NCI-H526 treated with DMSO at 0.1 percent for 48 hours (cell line): ENCODE results near the gene SFTPA2.
"Not testable (repeated sequence)": the region's sequence is repeated elsewhere in the genome, so short reads cannot be mapped to it uniquely, and the experiment has no call there.

Source experiments
- DNase-seq: peaks from one replicate; lab custom pipeline; 2025; lab: John Stamatoyannopoulos, UW

SFTPA2 gene

DNA sequence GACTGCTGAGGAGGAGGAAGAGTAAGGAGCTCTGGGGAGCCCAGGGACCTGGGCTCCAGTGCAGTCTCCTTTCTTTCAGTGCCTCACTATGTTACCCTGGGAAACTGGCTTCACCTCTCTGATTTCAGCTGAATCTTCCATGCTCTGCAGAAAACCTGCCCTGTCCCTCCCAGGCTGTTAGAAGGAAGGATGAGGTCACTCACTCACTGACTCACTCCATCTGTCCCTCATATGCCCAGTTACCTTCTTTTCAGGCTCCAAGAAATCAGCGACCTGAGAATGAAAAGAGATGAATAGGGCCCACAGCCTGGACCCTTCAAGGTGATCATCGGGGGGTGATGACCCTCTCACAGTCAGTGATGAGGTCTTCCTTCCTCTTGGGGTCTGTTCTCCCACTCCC lies 481 bp downstream of the SFTPA2 start:
- DNase-seq: no peak

DNA sequence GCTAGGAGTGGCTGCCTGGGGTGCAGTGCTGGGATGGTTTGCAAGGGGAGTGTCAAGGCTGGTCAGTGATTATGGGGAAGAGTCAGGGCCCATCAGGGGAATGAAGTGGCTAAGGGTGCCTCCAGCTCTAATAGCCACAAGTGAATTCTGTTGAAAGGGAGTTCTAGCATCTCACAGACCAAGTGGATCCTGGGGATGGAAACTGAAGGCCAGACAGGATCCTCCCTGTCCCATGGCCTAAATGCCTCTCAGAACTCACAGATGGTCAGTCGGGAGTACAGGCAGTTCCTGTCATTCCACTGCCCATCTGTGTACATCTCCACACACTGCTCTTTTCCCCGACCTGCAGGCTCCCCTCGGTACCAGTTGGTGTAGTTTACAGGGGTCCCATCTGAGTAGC lies 3.2 kb downstream of the SFTPA2 start:
- not testable (repeated sequence) for DNase-seq

DNA sequence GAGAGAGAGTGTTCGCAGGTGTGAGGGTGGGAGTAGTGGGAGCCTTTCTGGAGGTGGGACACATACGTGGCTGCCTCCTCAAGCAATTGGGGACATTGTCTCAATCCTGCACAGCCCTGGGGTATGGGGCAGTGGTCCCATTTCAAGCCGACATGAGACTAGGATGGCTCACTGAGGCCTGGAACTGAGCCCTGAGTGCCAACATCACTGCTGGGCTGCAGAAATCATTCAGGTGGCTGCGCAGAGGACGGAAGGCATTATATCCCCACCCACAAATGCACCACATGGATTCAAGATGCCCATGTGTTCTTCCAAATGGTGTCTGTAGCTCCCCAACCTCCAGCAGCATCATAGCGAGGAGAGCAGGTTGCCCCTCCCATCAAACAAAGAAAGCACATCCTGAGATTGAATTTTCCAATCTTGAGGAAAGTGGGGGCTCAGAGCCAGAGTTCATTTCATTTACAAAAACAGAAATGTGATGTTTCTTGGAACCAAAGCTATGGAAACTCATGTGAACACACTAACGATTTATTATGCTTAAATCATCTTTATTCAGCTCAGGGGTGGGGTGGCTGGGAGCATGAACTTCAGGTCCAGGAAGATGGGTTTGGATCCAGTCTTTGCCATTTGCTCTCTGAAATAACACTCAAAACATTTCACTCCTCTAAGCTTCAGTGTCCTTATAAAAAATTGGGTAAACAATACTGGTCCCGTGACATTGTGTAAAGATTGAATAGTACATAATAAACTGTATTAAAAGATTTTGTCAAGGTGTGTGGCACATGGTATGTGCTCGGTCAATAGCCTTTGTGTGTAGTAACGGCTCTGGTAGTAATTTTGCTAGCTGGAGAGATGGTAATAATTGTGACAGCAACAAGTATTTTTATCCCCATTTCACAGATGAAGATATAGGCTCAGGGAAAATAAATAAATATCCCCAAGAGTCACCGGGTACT lies 4.6 kb downstream of the SFTPA2 start:
- no peak for DNase-seq

DNA sequence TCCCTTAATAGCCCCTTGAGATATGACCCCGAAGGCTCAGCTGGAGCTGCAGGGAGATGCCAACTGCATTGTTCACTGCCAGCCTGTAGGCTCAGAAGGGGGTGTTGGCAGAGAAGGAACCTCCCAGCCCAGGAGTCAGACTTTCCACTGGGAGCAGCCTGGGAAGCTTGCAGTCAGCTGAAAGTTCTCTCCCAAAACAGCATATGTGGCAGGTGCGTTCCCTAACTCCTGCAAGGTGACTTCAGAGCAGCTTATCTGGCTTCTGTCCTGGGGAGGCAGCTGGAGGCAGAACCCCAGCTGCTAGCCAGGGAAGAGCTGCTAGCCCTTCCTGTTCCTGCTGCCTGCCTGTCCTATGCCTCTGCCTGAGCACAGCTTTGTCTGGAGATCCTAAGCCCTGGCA lies 8.1 kb downstream of the SFTPA2 start:
- DNase-seq: no peak

DNA sequence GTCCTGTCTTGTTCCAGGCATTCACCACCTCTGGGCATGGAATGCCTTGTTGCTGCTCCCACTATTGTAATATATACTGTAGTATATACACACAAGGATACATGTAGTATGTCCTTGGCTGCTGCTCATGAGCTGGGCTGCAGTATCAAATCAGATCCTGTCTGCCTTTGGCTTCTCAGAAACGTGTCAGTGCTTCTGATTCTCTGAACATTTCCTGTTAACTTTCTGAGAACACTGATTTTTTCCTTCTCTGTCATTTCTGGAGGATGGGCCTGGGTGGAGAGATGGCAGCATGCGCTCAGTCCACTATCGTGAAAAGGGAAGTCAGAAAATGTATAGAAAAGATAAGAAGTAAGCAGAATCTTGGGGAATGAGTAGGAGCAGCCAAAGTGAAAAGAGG lies 12.2 kb downstream of the SFTPA2 start:
- DNase-seq: no peak

DNA sequence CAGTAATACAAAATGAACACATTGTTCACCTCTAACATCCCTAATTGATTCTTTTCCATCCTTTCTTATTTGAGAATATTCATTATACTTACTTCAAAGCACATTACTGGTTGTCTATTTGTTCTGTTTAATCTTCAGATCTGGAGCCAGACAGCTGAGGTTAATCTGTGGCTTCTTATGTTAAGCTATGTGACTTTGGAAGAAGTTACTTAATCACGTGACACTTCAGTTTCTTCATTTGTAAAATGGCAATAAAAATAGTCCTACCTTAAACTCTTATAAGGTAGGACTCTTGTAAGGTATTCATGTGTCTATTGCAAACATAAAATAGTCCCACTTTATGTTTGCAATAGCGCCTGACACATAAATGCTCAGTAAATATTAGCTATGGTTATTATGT lies 13.1 kb downstream of the SFTPA2 start:
- DNase-seq: not testable (repeated sequence)

DNA sequence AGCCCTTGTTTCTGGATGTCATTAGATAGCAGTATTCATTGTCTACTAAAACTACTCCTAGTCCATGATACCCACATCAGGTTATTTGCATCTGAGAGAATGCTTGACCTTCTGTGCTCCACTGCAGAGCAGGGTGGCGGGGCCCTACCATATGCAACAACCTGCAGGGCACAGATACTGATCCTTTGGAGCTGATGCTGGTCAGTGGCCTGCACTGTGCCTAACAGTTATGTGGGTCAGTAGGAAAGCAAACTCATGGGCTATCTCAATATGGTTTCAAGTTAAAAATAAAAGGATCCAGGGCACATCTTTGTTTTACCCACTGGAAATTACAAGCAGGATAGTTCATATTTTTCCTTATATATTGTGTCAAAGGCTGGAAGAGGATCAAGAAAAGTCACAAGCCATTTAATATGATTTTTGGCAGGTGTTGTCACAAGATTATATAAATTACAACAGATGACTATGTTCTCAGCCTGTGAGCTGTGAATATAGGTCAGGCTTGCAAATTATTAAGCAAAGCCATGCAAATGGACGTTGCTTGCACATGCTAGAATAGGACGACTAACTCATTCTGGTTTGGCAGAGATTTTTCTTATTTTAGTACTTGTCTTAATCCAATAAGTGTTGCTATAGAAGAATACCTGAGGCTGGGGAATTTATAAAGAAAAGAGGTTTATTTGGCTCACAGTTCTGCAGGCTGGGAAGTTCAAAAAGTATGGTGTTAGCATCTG lies 15.1 kb downstream of the SFTPA2 start:
- DNase-seq: peak; percentile 45

DNA sequence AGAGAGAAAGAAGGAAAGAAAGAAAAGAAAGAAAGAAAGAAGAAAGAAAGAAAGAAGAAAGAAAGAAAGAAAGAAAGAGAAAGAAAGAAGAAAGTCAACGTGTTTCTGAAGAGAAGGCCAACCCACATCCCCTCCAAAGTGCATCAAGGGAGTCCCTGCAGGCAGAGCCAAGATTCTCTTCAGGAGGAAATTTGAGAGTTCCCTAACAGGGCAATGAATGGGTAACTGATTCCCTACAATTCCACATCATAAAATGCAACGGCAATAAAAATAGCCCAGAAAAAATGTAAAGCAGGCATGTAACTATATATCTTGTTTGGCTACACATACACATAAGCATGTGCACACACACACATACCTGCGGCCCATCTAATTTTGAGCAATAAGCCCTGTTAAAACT lies 15.8 kb downstream of the SFTPA2 start:
- DNase-seq: peak; percentile 58

DNA sequence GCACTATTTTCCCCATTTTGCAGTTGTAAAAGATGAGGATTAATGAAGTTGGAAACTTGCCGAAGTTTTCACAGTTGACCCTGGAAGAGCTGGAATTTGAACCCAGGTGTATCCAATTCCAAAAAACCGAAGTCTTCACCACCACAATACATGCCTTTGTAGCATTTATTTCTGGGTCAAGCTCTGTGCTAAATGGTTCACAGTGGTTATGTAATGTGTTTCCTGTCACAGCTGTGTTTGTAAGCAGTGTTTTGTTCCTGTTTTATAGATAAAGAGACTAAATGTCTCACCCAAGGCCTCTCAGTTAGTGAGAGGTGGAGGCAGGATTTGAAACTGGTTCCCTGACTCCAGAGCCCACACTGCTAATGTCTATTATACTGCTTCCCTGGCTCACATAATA lies 17.6 kb downstream of the SFTPA2 start:
- no peak for DNase-seq

DNA sequence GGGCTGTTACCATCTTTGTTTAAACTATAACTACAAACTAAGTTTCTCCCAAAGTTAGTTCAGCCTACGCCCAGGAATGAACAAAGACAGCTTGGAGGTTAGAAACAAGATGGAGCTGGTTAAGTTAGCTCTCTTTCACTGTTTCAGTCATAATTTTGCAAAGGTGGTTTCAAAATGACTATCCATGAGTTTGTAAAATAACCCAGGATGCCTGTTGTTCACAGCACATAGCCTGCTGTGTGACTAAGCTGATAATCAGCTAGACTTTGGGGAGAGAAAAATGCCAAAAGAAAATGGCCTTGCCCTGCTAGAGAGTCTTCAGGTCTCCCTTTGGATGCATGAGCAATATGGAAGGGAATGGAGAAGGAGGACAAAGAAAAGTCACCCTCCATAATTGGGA lies 19.3 kb downstream of the SFTPA2 start:
- DNase-seq: not testable (repeated sequence)

DNA sequence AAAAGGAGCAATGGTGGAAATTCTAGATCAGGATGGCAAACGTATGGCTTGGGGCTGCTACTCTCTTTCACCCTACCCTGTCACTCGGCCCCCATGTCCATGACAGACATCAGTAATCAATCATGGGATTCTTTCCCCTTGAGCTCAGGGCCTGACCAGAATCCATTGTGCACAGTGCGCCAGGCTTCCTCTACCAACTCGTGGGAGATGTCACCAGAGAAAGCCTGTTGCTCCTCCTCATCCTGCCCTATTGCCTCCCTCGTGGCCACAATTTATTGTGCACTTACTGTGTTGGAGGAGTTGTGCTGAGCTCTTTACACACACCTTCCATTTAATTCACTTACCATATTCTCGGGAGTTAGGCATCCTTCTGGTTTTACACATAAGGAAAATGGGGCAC lies 21.9 kb downstream of the SFTPA2 start:
- not testable (repeated sequence) for DNase-seq

DNA sequence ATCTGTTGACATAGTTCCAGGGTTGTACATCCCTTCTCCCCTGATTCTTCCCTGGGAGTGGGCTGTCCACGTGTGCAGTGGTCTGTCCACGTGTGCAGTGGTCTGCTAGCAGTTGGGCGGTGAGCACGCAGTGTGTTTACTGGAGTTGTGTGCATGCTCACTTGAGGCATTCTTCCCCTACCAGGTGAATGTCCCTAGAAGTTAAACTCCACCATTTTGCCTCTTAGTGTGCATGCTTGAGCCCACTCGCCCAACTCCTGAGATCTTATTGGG lies 26.4 kb downstream of the SFTPA2 start:
- DNase-seq: not testable (repeated sequence)

DNA sequence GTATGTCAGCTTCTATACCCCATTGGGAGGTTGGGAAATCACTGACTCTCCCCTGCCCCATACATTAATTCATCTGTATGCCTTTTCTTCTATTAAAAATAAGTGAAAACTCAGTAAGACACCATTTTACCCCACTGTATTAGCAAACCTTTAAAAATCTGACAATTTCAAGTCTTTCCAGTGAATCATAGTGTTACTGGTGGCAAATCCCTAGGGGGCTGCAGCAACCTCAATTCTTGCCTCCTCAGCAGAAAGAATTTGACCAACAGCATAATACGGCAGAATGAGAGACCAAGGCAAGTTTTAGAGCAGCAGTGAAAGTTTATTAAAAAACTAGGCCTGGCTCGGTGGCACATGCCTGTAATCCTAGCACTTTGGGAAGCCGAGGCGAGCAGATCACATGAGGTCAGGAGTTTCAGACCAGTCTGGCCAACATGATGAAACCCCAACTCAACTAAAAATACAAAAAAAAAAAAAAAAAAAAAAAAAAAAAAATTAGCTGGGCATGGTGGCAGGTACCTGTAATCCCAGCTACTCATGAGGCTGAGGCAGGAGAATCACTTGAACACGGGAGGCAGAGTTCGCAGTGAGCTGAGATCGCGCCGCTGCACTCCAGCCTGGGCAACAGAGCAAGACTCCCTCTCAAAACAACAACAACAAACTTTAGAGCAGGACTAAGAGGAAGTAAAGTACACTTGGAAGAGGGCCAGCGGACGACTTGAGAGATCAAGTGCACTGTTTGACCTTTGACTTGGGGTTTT lies 26.9 kb downstream of the SFTPA2 start:
- DNase-seq: not testable (repeated sequence)

DNA sequence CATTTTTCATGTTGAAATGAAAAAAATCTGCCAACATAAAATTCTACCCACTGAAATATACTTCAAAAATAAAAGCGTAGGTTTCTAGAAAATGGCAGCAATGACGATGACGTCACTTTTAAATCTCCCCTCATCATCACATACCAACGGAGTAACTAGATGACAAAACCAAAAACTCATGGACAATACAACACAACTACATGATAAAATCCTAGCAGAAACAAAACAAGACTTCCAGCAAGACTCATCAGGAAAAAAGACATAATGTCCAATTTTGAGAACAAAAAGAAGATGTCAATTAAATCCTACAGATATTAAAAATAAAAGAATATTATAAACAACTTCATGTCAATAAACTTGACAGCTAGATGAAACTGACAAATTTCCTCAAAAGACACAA lies 31.9 kb downstream of the SFTPA2 start:
- DNase-seq: not testable (repeated sequence)

DNA sequence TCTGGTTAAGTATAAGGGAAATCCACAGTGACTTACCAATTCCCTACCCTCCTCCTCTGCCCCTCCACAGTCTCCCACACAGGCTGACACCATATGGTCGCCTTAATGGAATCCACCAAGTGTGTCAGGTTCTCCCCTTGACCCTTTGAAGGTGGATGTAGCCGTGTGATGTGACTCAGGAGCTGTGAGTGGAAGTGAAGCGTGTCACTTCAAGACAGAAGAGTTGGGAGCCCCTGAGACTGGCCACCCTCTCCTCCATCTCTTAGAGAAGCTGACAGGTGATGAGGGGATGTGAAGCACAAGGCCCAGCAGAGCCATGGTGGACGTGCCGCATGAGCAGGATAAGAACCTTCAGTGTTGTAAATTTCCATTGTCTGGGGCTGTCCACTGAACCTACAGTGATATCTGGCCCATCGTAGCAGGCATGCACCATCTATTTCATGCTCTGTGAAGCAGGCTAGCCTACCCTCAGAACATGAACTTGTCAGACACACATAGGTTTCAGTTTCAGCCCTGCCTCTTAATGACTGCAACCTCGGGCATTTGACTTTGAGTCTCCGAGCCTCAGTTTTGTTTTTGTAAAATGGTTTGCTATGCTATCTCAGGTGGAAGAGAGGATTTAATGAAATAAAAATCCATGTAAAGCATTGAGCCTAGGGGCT lies 35.0 kb downstream of the SFTPA2 start:
- DNase-seq: not testable (repeated sequence)

DNA sequence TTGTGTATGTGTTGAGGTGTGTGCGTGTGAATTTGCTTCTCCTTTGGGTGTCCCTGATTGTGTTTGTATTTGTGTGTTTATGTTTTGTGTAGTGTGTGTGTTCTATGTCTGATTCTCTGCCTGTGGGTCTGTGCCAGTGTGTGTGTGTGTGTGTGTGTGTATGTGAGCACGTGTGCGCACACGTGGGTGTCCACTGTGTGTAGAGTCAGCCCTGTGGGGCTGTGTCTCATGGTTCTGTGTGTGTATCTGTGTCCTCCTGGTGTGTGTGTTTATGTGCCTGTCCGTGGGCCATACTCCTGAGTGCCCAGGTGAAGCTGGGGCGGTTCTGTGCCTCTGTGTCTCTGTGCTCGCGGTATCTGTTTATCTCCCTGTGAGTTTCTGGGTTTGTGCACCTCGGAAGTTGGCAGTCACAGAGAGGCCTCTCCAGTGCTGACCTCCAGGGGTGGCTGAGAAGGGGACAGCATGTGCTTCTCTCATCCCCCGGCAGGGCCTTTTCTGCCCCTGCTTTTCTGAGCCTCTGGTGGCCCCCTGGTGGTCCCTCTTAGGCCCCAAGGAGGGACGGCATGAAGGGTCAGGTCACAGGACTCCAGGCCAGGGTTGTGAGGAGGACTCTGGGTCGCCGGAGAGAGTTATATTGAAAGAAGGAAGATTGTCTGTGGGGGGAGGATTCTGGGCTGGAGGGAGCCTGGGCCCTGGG lies 36.9 kb downstream of the SFTPA2 start:
- DNase-seq: not testable (repeated sequence)

DNA sequence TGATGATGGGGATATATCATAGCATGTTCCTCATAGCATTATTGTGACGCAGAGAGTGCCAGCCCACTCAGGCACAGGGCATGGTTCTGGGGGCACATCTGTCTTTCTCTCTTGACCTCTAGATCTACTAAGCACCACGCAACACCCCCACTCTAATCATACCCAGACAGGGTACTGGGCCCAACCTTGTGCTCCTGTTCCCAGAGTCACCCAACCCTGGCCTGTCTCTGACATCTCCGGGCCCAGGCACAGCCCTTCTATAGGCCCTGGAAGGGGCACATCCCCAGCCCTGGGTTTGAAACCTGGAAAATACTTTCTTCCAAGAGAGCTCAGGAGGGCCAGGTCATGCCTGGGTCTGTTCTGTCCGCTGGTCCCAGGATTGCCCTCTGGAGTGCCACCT lies 37.7 kb downstream of the SFTPA2 start:
- DNase-seq: not testable (repeated sequence)

DNA sequence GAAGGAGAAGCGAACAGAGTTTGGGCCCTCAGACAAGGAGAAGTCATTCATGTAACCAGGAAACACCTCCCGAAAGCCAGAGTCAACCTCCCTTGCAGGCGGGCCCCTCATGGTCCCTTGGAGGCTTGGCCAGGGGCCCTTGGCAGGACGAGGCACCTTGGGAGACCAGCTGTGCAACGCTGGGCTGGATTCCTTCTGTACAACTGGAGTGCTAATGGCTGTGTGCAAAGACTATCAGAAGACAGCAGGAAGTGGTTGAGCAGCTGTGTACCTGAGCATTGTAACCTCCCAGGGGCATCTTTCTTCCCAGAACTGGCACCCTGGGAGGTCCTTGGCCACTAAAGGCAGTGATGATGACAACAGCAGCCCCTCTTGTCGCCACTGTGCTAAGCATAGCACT lies 38.5 kb downstream of the SFTPA2 start:
- DNase-seq: not testable (repeated sequence)

DNA sequence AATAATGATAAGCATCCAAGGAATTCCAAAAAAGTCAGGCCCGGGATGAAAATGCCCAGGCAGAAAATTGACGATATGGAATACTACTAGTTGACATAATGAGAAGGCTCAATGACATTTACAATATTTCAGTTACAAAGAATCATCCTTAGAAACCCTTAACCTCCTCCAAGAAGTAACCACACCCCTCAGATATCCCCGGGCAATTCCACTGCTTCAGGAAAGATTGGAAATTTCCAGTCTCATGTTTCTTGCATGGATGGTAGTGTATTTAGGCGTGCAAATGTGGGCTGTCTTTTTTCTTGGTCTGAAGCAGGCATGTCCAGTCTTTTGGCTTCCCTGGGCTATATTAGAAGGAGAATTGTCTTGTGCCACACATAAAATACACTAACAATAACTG lies 42.6 kb downstream of the SFTPA2 start:
- not testable (repeated sequence) for DNase-seq

DNA sequence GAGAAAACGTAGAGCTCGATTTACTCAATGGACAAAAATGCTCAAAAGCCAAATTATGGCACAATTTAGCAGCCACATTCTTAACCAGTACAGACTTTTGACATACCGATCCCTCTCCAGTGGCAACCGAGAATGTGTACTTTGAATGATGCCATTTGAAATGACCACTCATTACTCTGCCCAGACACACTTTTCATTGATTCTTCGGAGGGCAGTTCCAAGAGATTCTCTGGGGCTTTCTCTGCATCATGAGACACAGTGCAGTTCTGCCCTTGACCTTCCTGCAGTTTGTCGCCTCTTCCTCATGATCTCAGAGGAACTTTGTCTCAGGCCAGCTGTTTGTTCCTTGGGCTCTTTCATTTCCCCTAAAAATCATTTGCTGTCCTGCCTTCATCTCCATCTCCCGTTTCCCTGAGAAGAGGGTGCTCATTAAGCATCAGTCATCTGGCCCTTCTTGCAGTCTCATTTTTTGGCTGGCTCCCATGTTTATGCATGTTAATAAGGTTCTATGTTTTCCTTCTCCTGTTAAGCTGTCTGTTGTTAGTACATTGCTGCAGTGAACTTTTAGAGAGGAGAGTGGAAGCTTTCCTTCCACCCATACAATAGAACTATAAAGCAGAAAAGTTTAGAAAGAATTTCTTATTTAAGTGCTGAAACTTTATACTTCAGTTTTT lies 43.5 kb downstream of the SFTPA2 start:
- not testable (repeated sequence) for DNase-seq
